ENCODE measurements around the gene SLC2A13.

DNA sequence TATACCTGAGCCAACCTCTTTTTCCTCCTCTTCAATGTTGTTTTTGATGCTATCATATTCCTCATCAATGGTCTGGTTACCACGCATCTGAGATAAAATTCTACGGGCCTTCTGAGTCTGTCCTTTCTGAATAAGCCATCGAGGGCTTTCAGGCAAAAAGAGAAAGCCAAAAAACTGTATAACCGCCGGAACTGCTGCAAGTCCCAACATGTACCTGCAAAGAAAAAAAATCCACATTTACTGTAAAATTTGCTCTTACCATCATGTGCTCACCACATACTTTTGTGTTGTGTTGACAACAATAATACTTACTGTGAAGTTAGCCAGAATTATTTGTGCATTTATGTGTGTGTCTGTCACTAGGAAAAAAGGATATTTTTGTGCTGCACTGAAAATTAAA, 77.6 kb downstream of the SLC2A13 start:
- TF ChIP-seq, protein P1, sequence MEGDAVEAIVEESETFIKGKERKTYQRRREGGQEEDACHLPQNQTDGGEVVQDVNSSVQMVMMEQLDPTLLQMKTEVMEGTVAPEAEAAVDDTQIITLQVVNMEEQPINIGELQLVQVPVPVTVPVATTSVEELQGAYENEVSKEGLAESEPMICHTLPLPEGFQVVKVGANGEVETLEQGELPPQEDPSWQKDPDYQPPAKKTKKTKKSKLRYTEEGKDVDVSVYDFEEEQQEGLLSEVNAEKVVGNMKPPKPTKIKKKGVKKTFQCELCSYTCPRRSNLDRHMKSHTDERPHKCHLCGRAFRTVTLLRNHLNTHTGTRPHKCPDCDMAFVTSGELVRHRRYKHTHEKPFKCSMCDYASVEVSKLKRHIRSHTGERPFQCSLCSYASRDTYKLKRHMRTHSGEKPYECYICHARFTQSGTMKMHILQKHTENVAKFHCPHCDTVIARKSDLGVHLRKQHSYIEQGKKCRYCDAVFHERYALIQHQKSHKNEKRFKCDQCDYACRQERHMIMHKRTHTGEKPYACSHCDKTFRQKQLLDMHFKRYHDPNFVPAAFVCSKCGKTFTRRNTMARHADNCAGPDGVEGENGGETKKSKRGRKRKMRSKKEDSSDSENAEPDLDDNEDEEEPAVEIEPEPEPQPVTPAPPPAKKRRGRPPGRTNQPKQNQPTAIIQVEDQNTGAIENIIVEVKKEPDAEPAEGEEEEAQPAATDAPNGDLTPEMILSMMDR (conservative IDR thresholded peaks at IDR 0.05; ENCODE audit: low read length): no peak
- no peak for TF ChIP-seq EZH2phosphoT487 (IDR thresholded peaks at IDR 0.05; ENCODE audit: borderline replicate concordance)
